Renal cortex interstitium (tissue), 15 donors: ENCODE data around the gene UMAD1. TPM values are rescaled to one million over a fixed set of nuclear protein-coding genes. Genes with fewer than 3 reads are reported as not detected.
A peak's percentile ranks its signal among the peaks of the same experiment; 100 is the strongest.

Source experiments
- DNase-seq, 11 donors: peaks; one replicate each; pipeline ENCODE4 v3.0.0-alpha.2; 2013; ENCODE audit warnings: low read depth in 9 of 11, low spot score in 4 of 11; ENCODE audit errors: extremely low read depth in 1 of 11
- long read RNA-seq, 16 experiments: transcript quantifications; one replicate each; lab custom pipeline, GENCODE V29; 2026
- polyA plus RNA-seq, 3 donors: library from polyadenylated mRNA; unstranded; fragments of 120-200 nt; gene quantifications; one replicate each; pipeline ENCODE4 v1.2.1, GENCODE V29; 2013; ENCODE audit not compliant: insufficient read length in 3 of 3

The UMAD1 gene
- polyA plus RNA-seq = 10 to 100 TPM; 18.4 to 21.3 (median 20.8) TPM
- long read RNA-seq, donor 1, partial matches to known transcripts = 0 of 1 reads
- long read RNA-seq, donor 1, other reads (novel, unspliced or antisense) = 0 of 1 reads
- long read RNA-seq, donor 2, partial matches to known transcripts = 0 of 1 reads
- long read RNA-seq, donor 2, other reads (novel, unspliced or antisense) = 0 of 1 reads
- long read RNA-seq, donor 3, partial matches to known transcripts = 6 of 6 reads
- long read RNA-seq, donor 3, other reads (novel, unspliced or antisense) = 0 of 6 reads
- long read RNA-seq, donor 4, partial matches to known transcripts = 0 of 5 reads
- long read RNA-seq, donor 4, other reads (novel, unspliced or antisense) = 5 of 5 reads
- long read RNA-seq, donor 5 = 0 reads
- long read RNA-seq, donor 6, partial matches to known transcripts = 0 of 1 reads
- long read RNA-seq, donor 6, other reads (novel, unspliced or antisense) = 0 of 1 reads
- long read RNA-seq, donor 7 = 0 reads
- long read RNA-seq, donor 8 = 0 reads
- long read RNA-seq, donor 9 = 0 reads
- long read RNA-seq, donor 10, partial matches to known transcripts = 5 of 5 reads
- long read RNA-seq, donor 10, other reads (novel, unspliced or antisense) = 0 of 5 reads
- long read RNA-seq, donor 11, partial matches to known transcripts = 0 of 1 reads
- long read RNA-seq, donor 11, other reads (novel, unspliced or antisense) = 0 of 1 reads
- long read RNA-seq, donor 12 = 0 reads
- long read RNA-seq, donor 13 = 0 reads
- long read RNA-seq, donor 14 = 0 reads
- long read RNA-seq, donor 15, partial matches to known transcripts = 0 of 1 reads
- long read RNA-seq, donor 15, other reads (novel, unspliced or antisense) = 0 of 1 reads
- long read RNA-seq, donor 16, partial matches to known transcripts = 0 of 7 reads
- long read RNA-seq, donor 16, other reads (novel, unspliced or antisense) = 5 of 7 reads

DNA sequence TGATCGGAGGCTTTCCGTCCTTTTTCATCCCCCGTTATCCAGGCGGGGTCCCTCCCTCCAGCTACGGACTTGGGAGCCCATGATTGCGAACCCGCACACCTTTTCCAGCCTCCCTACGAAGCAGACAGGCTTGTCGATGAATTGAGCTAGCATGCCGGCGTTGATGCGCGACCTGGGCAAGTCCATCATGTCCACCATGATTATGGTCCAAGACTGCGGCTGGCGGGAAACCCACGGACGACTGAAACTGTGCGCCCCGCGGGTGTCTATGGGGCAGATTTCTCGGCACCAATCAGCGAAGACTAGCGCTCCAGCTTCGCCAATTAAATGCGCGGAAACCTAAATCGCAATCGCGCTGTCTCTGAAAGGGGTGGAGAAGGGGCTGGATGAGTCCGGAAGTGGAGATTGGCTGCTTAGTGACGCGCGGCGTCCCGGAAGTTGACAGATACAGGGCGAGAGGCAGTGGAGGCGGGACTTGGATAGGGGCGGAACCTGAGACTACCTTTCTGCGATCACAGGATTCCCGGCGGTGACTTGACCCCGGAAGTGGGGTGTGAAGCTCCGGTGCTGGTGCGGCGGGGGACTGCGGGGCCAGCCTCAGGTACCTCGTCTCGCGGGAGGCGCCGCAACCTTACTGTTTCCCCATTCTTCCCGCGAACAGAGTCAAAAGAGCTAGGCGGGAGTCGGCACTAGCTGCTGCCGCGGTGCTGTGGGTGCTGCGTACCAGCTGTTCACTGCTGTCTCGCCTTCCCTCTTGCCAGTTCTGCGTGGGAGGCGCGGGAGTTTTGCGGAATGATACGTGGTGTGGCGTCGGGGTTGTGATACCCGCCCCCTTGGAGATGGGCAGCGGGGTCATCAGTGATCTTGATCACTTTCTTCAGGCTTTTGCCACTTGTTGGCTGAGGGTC lies at the start of gene UMAD1:
Gene UMAD1 (plus strand): TSS at position 532 of the 908 bp plus-strand sequence. CDS start 32,620 bp downstream, outside the sequence.
- DNase-seq = peak; percentile 95 to 99 (median 97)

DNA sequence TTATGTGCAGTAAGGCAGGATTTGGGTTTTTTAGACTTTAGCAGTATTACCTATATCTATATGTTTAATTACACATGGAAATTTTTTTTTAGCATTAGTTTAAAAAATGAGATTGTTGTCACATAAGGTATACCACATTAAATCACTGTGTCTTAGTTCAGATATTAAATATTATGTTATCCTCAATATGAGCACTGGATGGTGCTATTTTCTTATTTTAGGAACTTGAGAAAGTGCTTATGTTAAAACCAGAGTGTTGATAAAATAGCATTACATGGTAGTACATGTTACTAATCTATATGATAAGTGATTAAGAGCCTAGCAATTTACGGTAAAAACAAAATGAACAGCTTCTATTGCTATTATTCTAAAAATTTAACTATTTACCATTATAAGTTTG lies 45.1 kb upstream of the UMAD1 start:
- peak in 7 of 11 donors; percentile 1 to 9 (median 3) for DNase-seq

DNA sequence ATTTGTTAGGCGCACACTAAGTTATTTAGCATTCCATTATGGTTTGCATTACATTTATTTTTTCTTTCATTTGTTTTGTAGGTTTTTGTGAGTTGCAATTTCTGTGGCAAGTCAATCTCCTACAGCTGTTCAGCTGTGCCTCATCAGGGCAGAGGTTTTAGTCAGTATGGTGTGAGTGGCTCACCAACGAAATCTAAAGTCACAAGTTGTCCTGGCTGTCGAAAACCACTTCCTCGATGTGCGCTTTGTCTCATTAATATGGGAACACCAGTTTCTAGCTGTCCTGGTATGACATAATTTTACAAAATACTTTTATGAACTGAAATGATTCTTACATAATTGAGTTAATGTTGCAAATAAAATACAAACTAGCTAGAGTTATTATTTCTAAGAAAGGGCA lies 44.4 kb upstream of the UMAD1 start:
- DNase-seq = no peak

DNA sequence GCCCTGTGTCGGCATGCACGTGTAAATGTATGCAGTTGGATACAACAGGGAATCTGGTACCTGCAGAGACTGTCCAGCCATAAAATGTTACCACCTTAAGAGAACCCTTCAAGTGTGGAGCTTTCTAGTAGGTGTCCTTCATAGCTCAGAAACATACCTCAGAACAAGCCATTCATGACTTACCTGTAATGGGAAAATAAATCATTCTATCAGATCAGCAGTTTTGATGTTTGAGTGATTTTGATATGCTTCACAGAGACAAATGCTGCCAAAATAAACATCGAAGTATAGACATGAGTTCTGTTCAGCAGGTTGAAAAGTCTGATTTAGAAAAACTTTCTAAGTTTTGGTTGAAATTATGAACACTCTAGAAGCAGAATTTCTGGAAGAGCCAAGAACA lies 33.5 kb upstream of the UMAD1 start:
- peak in 1 of 11 donors; percentile 0 for DNase-seq

DNA sequence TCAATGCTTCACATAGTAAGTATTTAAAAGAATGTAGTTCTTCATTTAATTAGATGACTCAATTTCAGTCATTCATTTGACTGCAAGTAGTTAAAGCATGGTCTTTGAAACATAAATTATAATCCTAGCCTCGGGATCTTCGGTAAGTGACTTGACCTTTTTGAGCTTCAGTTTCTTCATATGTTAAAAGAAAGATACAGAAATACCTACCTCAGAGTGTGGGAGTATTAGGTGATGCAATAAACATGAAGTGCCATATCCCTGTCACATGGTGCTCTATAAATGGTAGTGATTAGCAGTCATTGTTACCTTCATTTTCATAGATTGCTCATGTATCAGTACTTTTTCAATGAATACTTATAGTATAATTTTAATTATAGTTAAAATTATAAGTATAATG lies 31.2 kb upstream of the UMAD1 start:
- no peak for DNase-seq

DNA sequence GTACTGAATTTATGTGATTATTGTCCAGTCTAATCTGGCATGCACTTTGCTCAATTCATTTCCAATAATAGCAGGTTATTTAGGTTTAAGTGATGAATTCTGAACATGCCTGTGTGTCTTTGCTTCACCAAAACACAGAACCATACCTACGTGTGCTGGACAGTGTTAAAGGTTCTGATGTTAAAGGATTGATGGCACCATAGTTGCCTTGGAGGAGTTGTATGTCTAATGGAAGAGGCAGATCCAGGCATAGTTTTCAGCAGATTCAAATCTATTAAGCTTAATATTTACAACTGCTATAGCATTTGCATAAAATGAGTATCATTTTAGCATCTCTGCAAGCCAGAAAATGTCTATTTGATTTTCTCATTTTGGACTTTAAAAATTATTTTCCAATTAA lies 28.0 kb upstream of the UMAD1 start:
- no peak for DNase-seq

DNA sequence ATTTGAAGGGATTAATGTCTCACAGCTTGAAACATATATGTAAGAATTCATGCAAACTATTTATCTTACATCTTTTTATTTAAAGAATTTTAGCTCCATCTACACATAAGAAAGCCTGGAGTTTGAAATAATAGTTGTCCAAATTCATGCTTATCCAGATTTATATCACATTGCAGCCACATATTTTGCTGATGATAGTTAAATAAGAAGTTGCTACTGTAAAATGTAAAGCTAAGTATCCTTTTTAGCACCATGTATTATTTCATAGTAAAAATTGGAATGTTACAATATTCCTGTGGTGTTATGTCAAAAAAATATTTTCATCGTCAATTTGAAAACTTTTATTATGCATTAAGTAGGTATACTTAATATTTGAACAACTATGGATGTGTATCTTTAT lies 27.3 kb upstream of the UMAD1 start:
- DNase-seq = no peak

DNA sequence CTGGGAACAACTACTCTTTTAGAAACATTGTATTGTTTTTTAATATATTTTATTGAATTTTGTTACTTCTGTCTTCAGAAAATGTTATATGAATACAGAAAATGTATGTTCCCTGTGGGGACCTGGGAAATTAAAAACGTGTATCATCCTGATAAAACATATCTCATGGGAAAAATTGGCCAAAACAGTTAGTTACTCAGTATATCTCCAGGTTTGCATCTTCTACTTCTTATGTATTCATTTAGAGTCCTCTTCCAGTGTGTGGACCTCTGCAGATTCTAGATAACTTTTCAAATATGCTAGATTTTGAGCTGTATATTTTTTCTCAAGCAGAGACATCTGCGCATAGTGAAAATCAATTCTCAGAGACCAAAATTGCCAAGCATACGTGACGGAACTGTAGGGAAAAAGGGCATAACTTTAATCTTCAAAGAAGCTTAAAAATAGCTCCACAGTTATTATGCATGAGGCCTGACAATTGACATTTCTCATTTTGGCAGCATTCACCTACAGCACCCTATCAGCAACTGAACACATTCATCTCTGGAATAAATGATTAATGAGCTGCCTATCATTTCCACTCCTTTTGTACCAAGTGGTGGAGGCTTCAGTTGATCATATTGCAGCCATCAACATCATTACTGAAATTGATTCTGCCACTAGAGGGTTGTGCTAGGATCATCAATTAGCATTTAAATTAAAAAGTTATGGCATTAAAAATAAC lies 26.4 kb upstream of the UMAD1 start:
- DNase-seq = no peak

DNA sequence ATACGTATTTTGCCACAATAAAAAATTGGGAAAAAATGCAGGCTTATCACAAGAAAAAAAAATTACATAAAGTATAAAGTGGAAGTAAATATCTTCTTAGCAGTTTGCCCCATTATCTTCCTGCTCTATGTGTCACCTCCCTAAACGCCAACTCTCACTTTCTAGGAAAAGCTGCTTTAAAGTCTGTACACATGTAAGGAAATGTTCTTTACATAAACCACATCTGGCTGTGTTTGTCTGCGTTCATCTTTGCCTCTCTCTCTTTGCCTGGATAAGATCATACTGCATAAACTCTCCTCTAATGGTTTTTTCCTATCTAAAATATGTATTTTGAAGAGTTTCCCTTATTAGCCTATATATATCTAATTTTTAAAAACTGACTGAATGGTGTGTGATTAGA lies 23.0 kb upstream of the UMAD1 start:
- DNase-seq = no peak

DNA sequence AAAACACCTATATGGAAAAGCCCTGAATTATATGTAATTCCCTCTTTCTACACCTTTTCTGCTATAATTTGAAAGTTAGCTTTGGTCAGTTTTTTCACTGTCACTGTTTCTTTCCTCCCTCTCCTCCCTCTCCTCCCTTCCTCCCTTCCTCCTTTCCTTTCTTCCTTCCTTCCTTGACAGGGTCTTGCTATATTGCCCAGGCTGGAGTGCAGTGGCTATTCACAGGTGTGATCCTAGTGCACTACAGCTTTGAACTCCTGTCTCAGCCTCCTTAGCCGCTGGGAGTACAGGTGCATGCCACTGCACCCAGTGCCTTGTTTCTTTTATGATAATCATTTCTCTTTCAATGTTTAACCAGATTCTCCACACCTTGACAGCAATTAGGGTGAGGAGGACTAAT lies 22.1 kb upstream of the UMAD1 start:
- DNase-seq = no peak

DNA sequence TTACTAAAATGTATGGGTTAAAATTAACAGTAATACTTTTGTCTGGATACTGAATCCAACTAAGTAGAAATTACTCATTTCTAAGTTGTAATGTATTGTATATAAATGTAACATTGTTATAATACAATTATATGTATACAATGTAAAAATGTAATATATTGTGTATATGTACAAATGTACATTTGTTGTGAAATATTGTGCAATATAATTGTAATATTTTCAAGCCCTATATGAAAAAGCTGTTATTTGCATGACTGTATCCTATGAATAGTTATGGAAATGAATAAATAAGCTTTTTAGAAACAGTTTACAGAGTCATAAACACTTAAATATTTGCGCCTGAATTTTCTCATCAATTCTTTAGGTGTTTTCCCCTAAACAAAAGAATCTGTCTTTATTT lies 20.3 kb upstream of the UMAD1 start:
- no peak for DNase-seq

DNA sequence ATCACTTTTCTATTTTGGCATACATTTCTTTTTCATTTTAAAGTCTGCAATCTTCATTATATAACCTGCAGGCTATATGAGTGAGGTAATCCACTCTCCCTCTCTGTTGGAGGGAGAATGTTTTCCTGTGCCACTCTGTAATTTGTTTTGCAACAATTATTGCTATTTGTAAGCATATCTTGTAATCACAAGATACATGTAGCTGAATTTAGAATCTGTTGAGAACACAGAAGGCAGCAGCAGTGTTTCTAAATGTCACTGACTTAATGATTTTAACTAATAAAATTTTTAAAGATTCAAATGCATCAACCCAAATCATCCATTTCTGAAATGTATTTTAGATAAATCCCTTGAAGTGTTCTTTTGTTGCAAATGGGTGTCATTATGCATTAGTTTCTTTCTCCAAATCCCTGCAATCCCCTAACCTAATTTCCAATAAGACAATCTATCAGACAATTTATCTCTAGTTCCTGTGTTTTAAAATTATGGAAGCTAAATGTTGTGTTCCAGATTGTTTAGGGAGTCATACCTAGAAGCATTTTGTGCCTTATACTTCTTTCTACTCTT lies 19.8 kb upstream of the UMAD1 start:
- DNase-seq = no peak

DNA sequence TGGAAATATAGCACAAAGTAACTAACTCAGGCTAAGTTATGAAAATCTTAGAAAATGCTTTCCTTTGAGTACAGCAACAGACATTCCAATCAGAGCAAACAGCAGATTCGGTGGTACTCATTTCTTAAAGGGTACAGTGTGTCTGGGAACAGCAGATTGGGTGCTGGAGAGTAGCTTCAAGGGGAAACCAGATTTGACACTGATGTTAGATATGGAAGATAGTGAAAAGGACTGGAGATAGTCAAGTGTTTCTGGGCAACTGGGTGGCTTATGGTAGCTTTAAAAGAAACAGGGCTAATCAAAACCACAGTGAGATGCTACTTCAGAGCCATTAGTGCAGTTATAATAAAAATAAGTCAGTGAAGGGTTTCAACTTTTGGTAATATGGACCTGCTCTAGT lies 12.1 kb upstream of the UMAD1 start:
- DNase-seq = no peak

DNA sequence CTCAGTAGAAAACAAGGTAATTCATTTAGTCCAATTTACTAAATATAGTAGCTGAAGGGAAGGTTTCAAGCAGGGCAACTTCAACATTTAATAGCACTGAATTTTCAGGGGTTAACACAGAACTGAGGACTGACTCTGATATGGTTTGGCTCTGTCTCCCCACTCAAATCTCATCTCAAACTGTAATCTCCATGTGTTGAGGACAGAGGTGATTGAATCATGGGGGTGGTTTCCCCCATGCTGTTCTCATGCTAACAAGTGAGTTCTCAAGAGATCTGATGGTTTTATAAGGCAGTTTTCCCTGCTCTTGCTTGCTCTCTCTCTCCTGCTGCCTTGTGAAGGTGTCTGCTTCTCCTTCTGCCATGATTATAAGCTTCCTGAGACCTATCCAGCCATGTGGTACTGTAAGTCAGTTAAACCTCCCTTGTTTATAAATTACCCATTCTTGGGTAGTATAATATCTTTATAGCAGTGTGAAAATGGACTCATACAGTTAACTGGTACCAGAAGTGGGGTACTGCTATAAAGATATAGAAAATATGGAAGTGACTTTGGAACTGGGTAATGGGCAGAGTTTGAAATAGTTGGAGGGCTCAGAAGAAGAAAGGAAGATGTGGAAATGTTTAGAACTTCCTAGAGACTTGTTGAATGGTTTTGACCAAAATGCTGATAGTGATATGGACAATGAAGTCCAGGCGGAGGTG lies 9.8 kb upstream of the UMAD1 start:
- no peak for DNase-seq

DNA sequence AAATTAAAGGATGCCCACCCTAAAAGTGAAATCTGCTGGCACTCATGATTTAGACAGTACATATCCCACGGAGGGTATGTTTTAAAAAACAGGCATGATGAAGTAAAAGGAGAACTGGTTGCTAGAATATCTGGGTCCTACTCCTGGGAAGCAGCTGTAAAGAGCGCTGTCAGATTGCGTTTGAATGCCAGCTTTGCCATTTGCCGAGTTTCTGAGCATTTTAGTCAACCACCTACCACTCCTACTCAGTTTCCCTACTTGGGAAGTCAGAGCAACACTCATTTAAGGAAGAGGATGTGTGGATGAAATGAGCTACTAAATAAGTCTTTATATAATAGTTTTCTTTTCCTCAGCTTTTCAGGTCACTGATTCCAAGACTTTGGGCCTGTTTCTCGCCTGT lies 1.1 kb upstream of the UMAD1 start:
- DNase-seq = no peak

DNA sequence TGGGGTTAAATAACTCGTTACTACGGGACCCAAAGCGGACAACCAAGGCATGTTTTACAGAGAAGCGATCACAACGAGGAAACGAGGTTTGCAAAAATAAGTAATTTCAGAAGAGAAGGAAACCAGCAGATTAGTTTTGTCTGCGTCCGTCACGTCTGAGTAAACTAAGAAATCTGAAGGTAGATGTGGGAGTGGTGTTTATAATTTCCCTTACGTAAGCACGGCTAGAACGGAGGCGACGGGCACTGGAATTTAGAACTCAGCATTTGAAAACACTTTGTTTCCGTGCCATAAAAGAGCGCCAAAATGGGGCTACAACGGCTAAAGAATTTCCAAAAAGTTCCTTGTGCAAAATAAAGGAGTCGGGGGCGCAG lies 718 bp upstream of the UMAD1 start:
- DNase-seq = peak in 7 of 11 donors; percentile 7 to 44 (median 31)

DNA sequence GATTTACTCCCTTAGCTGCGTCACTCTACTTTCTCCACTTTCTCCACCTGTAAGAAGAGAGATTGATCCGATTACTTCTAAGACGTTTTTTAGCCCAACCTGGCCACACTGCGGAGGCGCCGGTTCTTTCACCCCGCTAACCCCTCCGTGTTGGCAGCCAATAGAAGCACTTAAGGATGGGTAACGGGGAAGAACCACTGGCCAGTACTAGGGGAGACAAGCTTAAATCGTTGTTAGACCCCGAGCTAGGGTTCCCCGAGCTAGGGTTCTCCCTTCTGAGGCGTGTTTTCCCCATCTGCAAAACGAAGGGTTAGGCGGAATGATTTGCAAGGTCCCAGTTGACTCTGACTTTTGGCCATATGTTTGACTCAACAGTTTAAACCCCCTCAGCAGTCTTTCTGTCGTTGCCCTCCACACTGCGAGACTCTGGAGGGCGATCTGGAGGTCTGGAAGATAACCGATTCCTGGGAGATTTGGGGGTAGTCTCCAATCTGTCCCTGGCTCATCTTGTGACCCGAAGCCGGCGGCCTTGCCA lies 644 bp downstream of the UMAD1 start:
- peak in 2 of 11 donors; percentile 4 to 12 for DNase-seq
